Psoas muscle (tissue), 8 donors: ENCODE data around the gene MYL3. TPM values are rescaled to one million over a fixed set of nuclear protein-coding genes. Genes with fewer than 3 reads are reported as not detected.

Source experiments
- ATAC-seq, 4 donors: fragments of 200-7000 bp; cut with Tn5 transposase; one replicate each; pipeline ENCODE4 v1.9.1; 2020; ENCODE audit warnings: moderate library complexity in 3 of 4, mild to moderate bottlenecking in 2 of 4
- DNase-seq, 2 donors: peaks; one replicate each; pipeline ENCODE4 v3.0.0-alpha.2; 2020
- H3K27ac ChIP-seq: fragments of 200-600 bp; one replicate; pipeline ENCODE4 v1.8.0; 2022
- H3K27me3 ChIP-seq, 3 donors: fragments of 200-600 bp in 1 of 3; one replicate each; pipeline versions ENCODE4 v1.6.1 to v1.8.0; 2013 to 2022; ENCODE audit warnings: low read length in 2 of 3, mild to moderate bottlenecking in 2 of 3, moderate library complexity in 1 of 3; ENCODE audit not compliant: insufficient read depth in 3 of 3
- H3K36me3 ChIP-seq, 2 donors: fragments of 200-600 bp in 1 of 2; one replicate each; pipeline versions ENCODE4 v1.6.1 to v1.8.0; 2013 to 2022; ENCODE audit warnings: low read depth in 1 of 2, mild to moderate bottlenecking in 1 of 2, moderate library complexity in 1 of 2; ENCODE audit not compliant: insufficient read depth in 1 of 2
- H3K4me1 ChIP-seq: fragments of 200-600 bp; one replicate; pipeline ENCODE4 v1.8.0; 2022
- H3K4me3 ChIP-seq: fragments of 200-600 bp; one replicate; pipeline ENCODE4 v1.8.0; 2022; ENCODE audit warnings: mild to moderate bottlenecking
- H3K9me3 ChIP-seq: fragments of 200-600 bp; one replicate; pipeline ENCODE4 v1.8.0; 2022
- WGBS, 3 donors: extraction: QIAGEN DNeasy Blood & Tissue Kit; methylation state at CpG; one replicate each; pipeline versions ENCODE4 v1.1.6 to v1.1.7; 2013; 5-methylcytosine and 5-hydroxymethylcytosine counted together
- intact Hi-C, 2 donors: fragments of 100-400 bp; cut with DNase I; formaldehyde crosslinking; loops; one replicate each; pipeline versions ENCODE4 v1.11.0 to v1.14.2; 2022
- polyA plus RNA-seq, 3 donors: library from polyadenylated mRNA; stranded (reverse); fragments of 200-250 nt; gene quantifications; one replicate each; pipeline ENCODE4 v1.2.3, GENCODE V29; 2013
- total RNA-seq, 4 donors: library from RNA; stranded (reverse); fragmentation: NEBNext Ultra II Directional in 2 of 4; extraction: Animal tissue kit (Norgen Biotek cat#: 25700) in 2 of 4; gene quantifications; one replicate each; pipeline versions ENCODE4 v1.2.1 to v1.2.4, GENCODE V29; 2021 to 2023
- TF ChIP-seq, protein P1 (sequence below): fragments of 200-600 bp; IDR thresholded peaks from one replicate; pipeline ENCODE4 v1.8.0; 2022; ENCODE audit warnings: antibody characterized with exemption
- donor health status: healthy with polysubstance abuse.
- donor health status: DM: no; HTN: no; CAD: no; lungs with moderate emphysema.
- donor health status: Bipolar disorder and iron deficiency.
- donor health status: healthy.
- donor health status: DM: yes; HTN: yes; CAD: no.
- donor health status: DM: no; HTN: no; CAD: no.
- donor health status: DM: no; HTN: no; CAD: no.
- donor health status: DM: yes; HTN: yes; CAD: no.

MYL3 gene
- total and polyA plus RNA-seq, 7 donors: 395 to 3,091 (median 1,482) TPM

DNA sequence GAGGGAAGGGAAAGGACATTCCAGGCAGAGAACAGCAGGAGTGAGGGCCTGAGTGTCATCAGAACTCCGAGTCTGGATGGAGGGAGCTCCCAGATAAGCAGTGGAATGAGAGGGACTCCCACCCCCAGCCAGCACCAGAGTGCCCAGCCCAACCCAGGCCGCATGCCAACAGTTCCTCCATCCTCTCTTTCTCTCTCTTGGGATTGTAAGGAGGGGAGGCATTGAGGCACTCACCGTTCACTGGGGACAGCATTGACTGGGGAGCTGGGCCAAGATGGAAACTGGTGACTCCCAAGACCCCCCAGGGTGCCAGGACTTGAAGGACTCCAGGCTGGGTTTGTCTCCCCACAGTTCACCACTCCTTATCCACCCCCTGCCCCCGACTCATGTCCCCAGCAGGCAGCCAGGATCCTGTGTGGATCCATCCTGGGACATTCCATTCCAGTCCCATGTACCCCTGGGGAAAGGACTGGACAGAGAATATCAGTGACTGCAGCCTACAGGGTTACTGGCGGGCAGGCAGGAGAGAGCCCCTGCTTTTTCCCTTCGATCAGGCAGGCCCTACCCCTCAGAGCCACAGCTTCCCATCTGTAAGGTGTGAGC lies 30.0 kb upstream of the MYL3 start:
- intact Hi-C loops: no loop called here
- TF ChIP-seq, protein P1, sequence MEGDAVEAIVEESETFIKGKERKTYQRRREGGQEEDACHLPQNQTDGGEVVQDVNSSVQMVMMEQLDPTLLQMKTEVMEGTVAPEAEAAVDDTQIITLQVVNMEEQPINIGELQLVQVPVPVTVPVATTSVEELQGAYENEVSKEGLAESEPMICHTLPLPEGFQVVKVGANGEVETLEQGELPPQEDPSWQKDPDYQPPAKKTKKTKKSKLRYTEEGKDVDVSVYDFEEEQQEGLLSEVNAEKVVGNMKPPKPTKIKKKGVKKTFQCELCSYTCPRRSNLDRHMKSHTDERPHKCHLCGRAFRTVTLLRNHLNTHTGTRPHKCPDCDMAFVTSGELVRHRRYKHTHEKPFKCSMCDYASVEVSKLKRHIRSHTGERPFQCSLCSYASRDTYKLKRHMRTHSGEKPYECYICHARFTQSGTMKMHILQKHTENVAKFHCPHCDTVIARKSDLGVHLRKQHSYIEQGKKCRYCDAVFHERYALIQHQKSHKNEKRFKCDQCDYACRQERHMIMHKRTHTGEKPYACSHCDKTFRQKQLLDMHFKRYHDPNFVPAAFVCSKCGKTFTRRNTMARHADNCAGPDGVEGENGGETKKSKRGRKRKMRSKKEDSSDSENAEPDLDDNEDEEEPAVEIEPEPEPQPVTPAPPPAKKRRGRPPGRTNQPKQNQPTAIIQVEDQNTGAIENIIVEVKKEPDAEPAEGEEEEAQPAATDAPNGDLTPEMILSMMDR: no peak
- WGBS, 3 donors: 67 to 77% (median 71%) methylated on average over 5 to 6 of the region's 6 CpGs
- no peaks in the 10 kb centered on the region for H3K9me3 ChIP-seq
- DNase-seq: peak in 1 of 2 donors; percentile 60
- no peaks in the 10 kb centered on the region for H3K36me3 ChIP-seq
- no peak overlapping the region for H3K27ac ChIP-seq
- no peaks in the 10 kb centered on the region for H3K4me1 ChIP-seq
- no peak for ATAC-seq
- peaks cover 0 to 2% (median 0%) of the 10 kb centered on the region in 3 donors for H3K27me3 ChIP-seq
- no peak overlapping the region for H3K4me3 ChIP-seq

DNA sequence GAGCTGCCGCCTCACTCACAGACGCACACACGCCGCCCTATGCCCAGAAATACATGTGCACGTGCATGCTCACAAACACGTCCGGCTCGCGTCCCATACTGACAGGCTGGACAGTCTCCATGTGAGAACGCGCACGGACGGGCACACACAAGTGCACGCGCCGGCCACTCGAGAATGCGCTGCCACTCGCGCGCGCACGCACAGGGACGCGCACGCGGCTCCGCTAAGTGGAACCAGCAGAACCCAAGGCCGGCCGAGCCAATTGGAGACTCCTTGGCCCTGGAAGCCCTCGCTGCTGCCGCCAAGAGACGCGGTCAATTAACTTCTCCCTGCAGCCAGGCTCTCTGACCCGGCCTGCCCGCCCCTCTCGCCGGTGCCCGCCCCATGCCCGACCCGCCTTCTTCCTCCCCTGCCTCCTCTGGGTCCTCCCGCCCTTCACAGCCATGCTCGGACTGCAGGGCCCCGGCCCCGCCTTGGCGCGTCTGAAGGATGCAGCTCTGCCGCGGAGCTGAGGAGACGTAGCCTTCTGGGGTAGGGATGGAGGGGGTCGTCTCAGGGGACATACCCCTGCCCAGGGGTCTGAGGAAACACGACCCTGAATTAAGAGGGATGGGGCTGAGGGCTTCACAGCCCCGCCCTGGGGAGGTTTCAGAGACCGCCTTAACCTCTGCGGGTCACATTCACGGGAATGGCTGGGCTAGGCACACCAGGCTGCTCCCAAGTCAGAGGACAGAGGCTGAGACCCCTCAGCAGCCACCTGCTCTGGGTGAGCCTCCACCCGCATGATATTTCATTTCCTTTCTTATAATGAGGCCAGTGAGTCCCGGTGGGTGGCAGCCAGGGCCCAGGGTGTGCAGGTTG lies 29.3 kb upstream of the MYL3 start:
- intact Hi-C loops: no loop called here
- Histone ChIP-seq H3K36me3 (no peaks in the 10 kb centered on the region), H3K27me3 (no peaks in the 10 kb centered on the region), H3K4me1 (no peaks in the 10 kb centered on the region), H3K9me3 (no peaks in the 10 kb centered on the region), H3K27ac (peak overlapping the region; percentile 23), H3K4me3 (peak overlapping the region; percentile 65)
- DNase-seq (peak; percentile 71 to 83), ATAC-seq (peak; percentile 60 to 75 (median 69))
- TF ChIP-seq, protein P1: no peak
- 7 to 8% (median 8%) methylated on average over 50 to 58 of the region's 58 CpGs for WGBS, 3 donors

DNA sequence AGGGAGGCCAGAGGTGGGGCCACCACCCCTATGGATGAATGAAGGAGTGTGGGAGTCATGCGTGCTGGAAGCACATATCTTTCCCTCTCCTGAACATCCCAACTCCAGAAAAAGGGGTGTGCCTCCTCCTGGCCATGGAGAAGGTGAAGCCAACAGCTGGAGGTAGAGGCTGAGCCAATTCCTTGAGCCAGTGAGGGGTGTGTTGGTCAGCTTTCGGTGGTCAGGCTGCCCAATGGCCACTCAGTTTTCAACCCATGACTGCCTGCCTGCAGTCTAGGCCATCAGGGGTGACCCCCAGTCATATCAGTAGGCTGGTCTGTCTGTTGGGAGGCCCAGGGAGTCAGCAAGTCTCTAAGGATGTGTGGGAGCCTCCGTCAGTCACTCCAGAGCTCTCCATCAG lies 27.9 kb upstream of the MYL3 start:
- no peak for DNase-seq
- TF ChIP-seq, protein P1: no peak
- Histone ChIP-seq H3K36me3 (no peaks in the 10 kb centered on the region), H3K27me3 (no peaks in the 10 kb centered on the region), H3K4me3 (no peak overlapping the region), H3K27ac (no peak overlapping the region), H3K4me1 (no peaks in the 10 kb centered on the region), H3K9me3 (no peaks in the 10 kb centered on the region)
- intact Hi-C loops: no loop called here
- no peak for ATAC-seq
- 92 to 100% (median 92%) methylated on average over 3 of the region's 3 CpGs for WGBS, 3 donors

DNA sequence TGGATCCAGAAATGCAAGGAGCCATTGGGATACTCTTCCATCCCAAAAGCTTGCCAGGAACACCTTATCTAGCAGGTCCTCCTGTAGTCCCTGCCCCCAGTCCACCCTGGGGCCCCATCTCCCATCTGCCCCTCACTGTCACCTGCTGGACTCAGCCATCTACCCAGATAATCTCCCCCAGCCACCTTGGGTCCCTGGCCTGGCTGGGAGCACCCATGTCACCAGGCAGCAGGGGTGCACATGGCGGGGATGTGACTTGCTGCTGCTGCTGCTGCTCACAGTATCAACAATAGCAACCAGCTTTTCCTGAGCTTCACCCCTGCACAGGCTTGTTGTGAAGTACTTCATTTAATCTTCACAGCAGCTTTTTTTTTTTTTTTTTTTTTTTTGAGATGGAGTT lies 26.9 kb upstream of the MYL3 start:
- intact Hi-C loops: no loop called here
- Histone ChIP-seq H3K27ac (no peak overlapping the region), H3K4me1 (no peaks in the 10 kb centered on the region), H3K36me3 (no peaks in the 10 kb centered on the region), H3K4me3 (no peak overlapping the region), H3K27me3 (no peaks in the 10 kb centered on the region), H3K9me3 (no peaks in the 10 kb centered on the region)
- TF ChIP-seq, protein P1: no peak
- 98 to 100% (median 100%) methylated on average over 1 of the region's 1 CpG for WGBS, 3 donors
- ATAC-seq (no peak), DNase-seq (no peak)
